AG04450 (cell line): ENCODE measurements around the gene ZSWIM3. TPM values are rescaled to one million over a fixed set of nuclear protein-coding genes. Genes with fewer than 3 reads are reported as not detected.
A peak's percentile ranks its signal among the peaks of the same experiment; 100 is the strongest.

ENCODE experiments used
- CTCF ChIA-PET: fragments of 300-600, 350-600 bp; formaldehyde crosslinking; extraction: SDS; loops from one replicate; lab custom pipeline; 2022; ENCODE audit warnings: antibody characterized with exemption, inconsistent platforms; lab: Charles Lee
- POLR2A ChIA-PET: fragments of 350-600 bp; formaldehyde crosslinking; extraction: SDS; loops from one replicate; lab custom pipeline; 2021; ENCODE audit warnings: antibody characterized with exemption, inconsistent platforms; lab: Yijun Ruan, JAX
- DNase-seq: peaks from one replicate; pipeline ENCODE4 v3.0.0-alpha.2; 2011; ENCODE audit warnings: low read depth, low spot score
- H3K27ac ChIP-seq: one replicate; pipeline ENCODE4 v1.5.1; 2012; ENCODE audit warnings: low read depth, low read length, control low read depth
- H3K27me3 ChIP-seq: one replicate; pipeline ENCODE4 v1.6.0; 2012; ENCODE audit warnings: low read length; ENCODE audit not compliant: control insufficient read depth, insufficient read depth
- H3K4me3 ChIP-seq: 2 replicates; pipeline ENCODE4 v1.5.1; 2011; ENCODE audit warnings: mild to moderate bottlenecking, low read depth, low read length, control low read depth
- H3K9me3 ChIP-seq: 2 replicates; pipeline ENCODE4 v1.5.1; 2012; ENCODE audit warnings: low read length; ENCODE audit not compliant: control insufficient read depth, insufficient read depth
- CTCF ChIP-seq: IDR thresholded peaks from 2 replicates; pipeline ENCODE4 v1.5.1; 2011; ENCODE audit warnings: low read depth, low read length, control low read depth, inconsistent platforms
- polyA plus RNA-seq: library from polyadenylated mRNA; depleted of rRNA; stranded (reverse); fragments of >200 nt; gene quantifications from 2 replicates; pipeline ENCODE4 v1.2.3, GENCODE V29; 2011

The ZSWIM3 gene
- polyA plus RNA-seq, 1 experiment = 4.6 TPM

- Histone ChIP-seq H3K9me3 (no peaks in the 10 kb centered on the region; the same call in 1 of the 2 replicates), H3K4me3 (peak overlapping the region; percentile 73), H3K27me3 (no peaks in the 10 kb centered on the region), H3K27ac (no peak overlapping the region)
- TF ChIP-seq CTCF = no peak
- POLR2A ChIA-PET = interaction anchor here (0.8 to 2.0 kb wide), 4 partner anchors 20 to 78 kb away, joined by 3 to 5 read pairs (median 4); partner anchors contain the start of genes CTSA, NEURL2 and SNX21
- CTCF ChIA-PET = interaction anchor here (2.3 to 2.4 kb wide), 2 partner anchors 14 to 43 kb away, joined by 5 to 16 read pairs; no protein-coding TSS in a partner anchor
- DNase-seq = no peak
These were observed 43.9 kb upstream of the ZSWIM3 start for GRCh38 chr20:45813489-45813888.

GRCh38 chr20:45814314-45814713 lies 43.1 kb upstream of the ZSWIM3 start:
- no peaks in the 10 kb centered on the region; the same call in 1 of the 2 replicates for H3K9me3 ChIP-seq
- POLR2A ChIA-PET = interaction anchor here (0.7 to 2.0 kb wide), 4 partner anchors 20 to 593 kb away, joined by 3 to 5 read pairs (median 3); partner anchors contain the start of genes CTSA, NEURL2 and SNX21
- DNase-seq = no peak
- TF ChIP-seq CTCF = no peak
- H3K27me3 ChIP-seq = no peaks in the 10 kb centered on the region
- H3K4me3 ChIP-seq = peak overlapping the region; percentile 2
- no peak overlapping the region for H3K27ac ChIP-seq
- CTCF ChIA-PET = interaction anchor here (0.5 to 2.4 kb wide), 4 partner anchors 15 to 199 kb away, joined by 3 to 16 read pairs (median 4); no protein-coding TSS in a partner anchor

- Histone ChIP-seq H3K27ac (no peak overlapping the region), H3K9me3 (no peaks in the 10 kb centered on the region), H3K4me3 (no peak overlapping the region), H3K27me3 (peaks cover under 1% of the 10 kb centered on the region)
- no peak for DNase-seq
- ChIA-PET POLR2A (interaction anchor here (0.6 to 2.3 kb wide), 6 partner anchors 10 to 145 kb away, joined by 3 to 6 read pairs (median 4); partner anchors contain the start of genes SNX21 and ZSWIM1), CTCF (interaction anchor here (0.6 to 1.3 kb wide), 4 partner anchors 10 to 526 kb away, joined by 3 read pairs; no protein-coding TSS in a partner anchor)
- TF ChIP-seq CTCF = no peak
These were observed 40.5 kb upstream of the ZSWIM3 start for GRCh38 chr20:45816951-45817350.

GRCh38 chr20:45817376-45818194 lies 39.8 kb upstream of the ZSWIM3 start:
- TF ChIP-seq CTCF = no peak
- DNase-seq = peak; percentile 57
- H3K9me3 ChIP-seq = no peaks in the 10 kb centered on the region; the same call in 1 of the 2 replicates
- ChIA-PET POLR2A (interaction anchor here (0.6 to 2.3 kb wide), 6 partner anchors 11 to 145 kb away, joined by 3 to 6 read pairs (median 4); partner anchors contain the start of genes SNX21 and ZSWIM1), CTCF (interaction anchor here (1.0 to 2.1 kb wide), 3 partner anchors 9 to 152 kb away, joined by 3 to 8 read pairs (median 3); no protein-coding TSS in a partner anchor)
- H3K4me3 ChIP-seq = no peak overlapping the region
- no peak overlapping the region for H3K27ac ChIP-seq
- peaks cover 2% of the 10 kb centered on the region for H3K27me3 ChIP-seq
